NCI-H1105 treated with DMSO at 0.1 percent for 48 hours (cell line): ENCODE measurements around the gene TNC.

Source experiments
- DNase-seq: peaks from one replicate; lab custom pipeline; 2025; lab: John Stamatoyannopoulos, UW

Gene TNC

GRCh38 chr9:115098226-115098965 is 19.6 kb downstream of the TNC start:
- DNase-seq, result no peak

DNA sequence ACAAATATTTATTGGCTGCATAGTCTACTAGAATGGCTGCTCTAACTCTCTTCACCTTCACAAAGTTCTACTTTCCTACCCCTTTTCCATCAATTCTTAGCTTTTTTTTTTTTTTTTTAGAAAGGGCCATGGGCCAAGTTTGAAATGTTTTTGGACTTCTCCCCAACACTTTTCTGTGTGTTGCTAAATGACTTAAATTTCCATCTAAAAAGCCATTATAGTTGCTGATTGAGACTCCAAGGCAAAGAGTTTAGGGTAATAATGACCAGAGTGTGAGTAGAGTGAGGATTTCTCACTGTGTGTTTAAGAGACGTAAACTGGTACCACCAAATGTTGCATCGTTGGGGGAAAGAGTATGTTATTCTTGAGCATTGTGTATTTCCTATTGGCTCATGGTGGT is 24.4 kb downstream of the TNC start:
- no peak for DNase-seq

DNA sequence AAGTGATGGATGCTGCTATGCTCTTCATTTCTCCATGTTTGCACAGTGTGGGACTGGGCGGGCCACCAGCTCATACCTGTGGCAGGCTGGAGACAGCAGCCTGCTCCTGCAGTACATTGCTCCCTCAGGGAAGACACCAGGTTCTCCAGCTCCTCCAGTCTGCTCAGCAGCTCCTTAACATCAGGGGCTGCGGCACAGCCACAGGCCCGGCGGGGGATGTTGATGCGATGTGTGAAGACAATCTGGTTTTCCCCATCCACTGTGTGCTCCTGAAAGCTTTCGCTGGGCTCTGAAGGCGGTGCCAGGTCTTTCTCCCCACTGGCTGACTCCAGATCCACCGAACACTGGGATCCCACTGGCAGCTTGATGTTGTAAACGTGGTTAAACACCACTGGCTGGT is 27.5 kb downstream of the TNC start:
- no peak for DNase-seq

GRCh38 chr9:115088860-115089259 is 29.1 kb downstream of the TNC start:
- no peak for DNase-seq

DNA sequence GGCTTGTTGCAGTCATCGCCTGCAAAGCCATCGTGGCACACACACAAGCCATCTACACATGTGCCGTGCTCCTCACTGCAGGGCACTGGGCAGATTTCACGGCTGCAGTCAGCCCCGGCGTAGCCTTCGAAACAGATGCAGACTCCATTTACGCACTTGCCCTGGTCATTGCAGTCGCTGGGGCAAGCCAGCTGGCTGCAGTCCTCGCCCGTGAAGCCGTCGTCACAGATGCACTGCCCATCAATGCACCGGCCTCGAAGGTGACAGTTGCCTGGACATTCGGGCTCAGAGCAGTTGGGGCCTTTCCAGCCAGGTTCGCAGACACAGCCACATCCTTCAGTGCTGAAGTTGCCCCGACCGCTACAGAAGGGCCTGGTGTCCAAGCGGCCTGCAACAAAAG is 31.1 kb downstream of the TNC start:
- DNase-seq, result no peak

DNA sequence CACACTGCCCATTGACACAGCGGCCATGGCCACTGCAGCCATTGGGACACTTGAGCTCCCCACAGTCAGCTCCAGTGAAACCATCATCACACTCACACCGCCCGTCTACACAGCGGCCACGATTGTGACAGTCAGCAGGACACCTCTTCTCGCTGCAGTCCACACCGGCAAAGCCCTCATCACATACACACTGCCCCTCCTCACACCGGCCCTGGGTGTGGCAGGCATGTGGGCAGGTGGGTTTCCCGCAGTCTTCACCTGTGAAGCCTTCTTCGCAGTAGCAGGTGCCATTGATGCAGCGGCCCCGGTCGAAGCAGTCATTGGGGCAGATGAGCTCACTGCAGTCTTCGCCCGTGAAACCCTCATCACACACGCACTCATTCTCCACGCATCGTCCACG is 31.5 kb downstream of the TNC start:
- DNase-seq, result no peak

DNA sequence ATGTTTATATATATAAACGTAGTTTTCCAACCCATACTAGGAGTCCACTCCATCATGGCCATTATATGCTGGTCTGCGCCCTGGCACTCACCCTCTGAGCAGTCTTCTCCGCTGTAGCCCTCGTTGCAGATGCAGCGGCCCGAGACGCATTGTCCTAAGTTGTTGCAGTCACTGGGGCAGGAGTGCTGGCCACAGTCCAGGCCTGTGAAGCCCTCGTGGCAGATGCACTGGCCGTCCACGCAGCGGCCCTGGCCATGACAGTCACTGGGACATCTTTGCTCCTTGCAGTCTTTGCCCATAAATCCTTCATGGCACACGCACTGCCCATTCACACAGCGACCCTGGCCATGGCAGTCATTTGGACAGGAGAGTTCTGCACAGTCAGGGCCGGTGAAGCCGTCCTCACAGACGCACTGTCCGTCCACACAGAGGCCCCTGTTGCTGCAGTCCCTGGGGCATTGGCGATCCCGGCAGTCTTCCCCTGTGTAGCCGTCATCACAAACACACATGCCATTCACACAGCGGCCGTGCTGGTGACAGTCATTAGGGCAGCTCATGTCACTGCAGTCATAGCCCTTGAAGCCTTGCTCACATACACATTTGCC is 32.1 kb downstream of the TNC start:
- no peak for DNase-seq

- DNase-seq, result no peak
These were observed 33.2 kb downstream of the TNC start for GRCh38 chr9:115084709-115085108.

- no peak for DNase-seq
These were observed 33.8 kb downstream of the TNC start for GRCh38 chr9:115084157-115084556.

GRCh38 chr9:115080242-115080641 is 37.7 kb downstream of the TNC start:
- DNase-seq, result no peak

- DNase-seq, result no peak
These were observed 38.8 kb downstream of the TNC start for GRCh38 chr9:115079156-115079555.

GRCh38 chr9:115073456-115073855 is 44.5 kb downstream of the TNC start:
- no peak for DNase-seq

DNA sequence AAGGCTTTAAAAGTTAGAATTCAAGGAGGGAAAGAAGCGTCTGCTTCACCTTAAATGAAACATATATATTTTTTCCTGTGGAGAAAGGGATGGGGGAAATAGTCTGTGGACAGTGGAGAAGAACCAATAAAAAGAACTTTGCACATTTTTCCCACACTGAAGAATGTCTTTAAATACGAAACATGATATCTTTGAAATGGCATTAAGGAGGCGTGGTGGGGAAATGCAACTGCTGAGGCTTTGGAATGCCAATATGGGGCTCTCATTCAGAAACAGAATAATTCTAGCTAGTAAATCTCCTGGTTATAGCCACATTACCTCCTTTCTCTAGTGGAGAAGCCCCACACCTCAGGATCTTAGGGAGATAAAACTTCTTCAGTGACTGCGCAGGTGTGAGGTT is 46.8 kb downstream of the TNC start:
- DNase-seq, result no peak

DNA sequence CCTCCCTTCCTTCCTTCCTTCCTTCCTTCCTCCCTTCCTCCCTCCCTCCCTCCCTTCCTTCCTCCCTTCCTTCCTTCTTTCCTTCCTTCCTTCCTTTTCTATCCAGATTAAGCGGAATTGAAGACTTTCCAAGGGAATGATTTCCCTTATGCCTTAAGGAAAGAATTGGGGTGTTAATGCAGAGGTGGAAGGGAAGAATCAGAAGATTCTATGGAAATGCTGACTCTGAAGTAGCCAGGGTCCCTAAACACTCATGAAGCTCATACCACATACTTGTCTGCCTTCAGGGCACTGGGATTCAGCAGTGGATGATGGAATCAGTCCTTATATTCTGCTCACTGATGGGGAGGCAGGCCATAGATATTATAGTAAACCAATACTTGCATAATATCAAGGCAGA is 48.2 kb downstream of the TNC start:
- DNase-seq, result no peak

GRCh38 chr9:115069302-115069701 is 48.7 kb downstream of the TNC start:
- no peak for DNase-seq

GRCh38 chr9:115068031-115068430 is 49.9 kb downstream of the TNC start:
- DNase-seq, result no peak

DNA sequence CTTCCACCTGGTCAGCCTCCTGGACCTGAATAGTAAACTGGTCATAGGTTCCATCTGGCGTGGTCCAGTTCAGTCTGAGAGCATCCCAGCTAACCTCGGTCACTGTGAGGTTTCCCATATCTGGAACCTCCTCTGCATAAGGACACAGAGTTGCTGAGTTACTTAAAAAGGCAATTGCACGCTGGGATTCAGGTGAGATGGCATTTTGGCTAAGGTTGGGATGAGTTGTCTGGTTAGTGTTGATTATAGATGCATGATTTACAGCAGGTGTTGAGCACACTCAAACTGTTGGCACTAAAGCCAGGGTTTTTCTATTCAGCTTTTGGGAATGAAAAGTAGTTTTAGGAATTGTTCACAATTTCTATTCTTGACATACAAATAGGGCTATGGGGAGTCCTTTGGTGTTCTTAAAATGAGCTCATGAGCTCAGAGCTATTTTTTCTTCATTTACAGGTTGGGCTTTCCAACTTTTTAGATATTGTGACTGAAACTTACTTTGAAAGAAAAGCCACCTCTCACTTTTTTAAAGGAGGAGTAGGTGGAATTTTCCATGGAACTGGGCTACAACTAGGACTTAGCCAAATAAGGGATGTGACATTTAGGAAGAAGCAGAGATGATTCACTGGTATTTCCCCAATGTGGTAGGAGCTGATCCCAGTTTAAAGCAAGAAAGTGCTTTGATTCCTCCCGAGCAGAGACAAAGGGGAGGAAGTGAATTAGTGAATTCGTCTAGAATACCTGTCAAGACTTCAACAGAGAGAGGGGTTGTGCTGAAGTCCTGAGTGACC is 54.7 kb downstream of the TNC start:
- DNase-seq, result no peak

GRCh38 chr9:115058684-115059315 is 59.2 kb downstream of the TNC start:
- no peak for DNase-seq

DNA sequence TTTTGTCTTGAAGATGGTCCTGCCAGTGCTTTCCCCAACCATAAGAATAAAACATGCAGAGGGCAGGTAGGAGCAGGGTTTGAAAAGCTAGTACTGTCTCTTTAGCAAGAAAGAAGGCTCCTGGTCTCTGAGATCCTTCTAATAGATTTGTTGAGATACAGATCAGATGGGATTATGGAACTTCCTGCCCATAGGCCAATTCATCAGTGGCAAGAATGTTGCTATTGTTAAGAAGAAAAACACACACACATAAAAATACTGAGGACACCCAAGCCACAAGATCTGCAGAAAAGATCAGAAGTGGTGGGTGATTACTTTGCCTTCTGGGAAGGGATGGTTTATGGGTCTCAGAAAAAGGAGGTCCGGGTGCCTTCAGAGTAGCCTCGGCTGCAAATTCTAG is 59.8 kb downstream of the TNC start:
- no peak for DNase-seq

GRCh38 chr9:115057559-115057958 is 60.4 kb downstream of the TNC start:
- no peak for DNase-seq

DNA sequence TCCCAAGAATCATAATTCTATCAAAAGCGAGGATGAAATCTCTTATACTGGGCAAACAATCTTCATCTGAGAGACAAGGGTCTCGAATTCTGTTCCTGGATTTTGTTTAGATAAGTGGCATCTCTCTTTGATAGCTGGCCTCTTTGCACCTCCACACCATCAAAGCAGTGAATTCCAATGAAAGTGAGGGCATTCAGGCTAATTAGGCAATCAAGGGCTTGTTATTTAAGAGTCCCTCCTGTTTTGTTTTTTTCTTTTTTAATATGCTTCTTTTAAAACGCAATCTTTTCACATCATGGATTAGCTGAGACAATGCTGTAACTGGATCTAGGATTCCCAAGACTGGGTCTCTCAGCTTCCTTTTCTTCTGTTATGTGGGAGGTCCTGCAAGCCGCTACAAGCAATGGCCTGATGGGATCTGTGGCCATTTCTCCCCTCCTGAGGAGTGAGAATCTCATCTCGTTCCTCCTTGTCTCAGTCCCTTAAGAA is 67.9 kb downstream of the TNC start:
- DNase-seq, result no peak

GRCh38 chr9:115046824-115047223 is 71.1 kb downstream of the TNC start:
- no peak for DNase-seq

- no peak for DNase-seq
These were observed 71.8 kb downstream of the TNC start for GRCh38 chr9:115046199-115046598.
